ENCODE results near the gene TMEM43. TPM values are rescaled to one million over a fixed set of nuclear protein-coding genes. Genes with fewer than 3 reads are reported as not detected.
A peak's percentile ranks its signal among the peaks of the same experiment; 100 is the strongest.

The TMEM43 gene
- total RNA-seq, 4 donors from 2014 or later = 93.5 to 114 (median 102) TPM

DNA sequence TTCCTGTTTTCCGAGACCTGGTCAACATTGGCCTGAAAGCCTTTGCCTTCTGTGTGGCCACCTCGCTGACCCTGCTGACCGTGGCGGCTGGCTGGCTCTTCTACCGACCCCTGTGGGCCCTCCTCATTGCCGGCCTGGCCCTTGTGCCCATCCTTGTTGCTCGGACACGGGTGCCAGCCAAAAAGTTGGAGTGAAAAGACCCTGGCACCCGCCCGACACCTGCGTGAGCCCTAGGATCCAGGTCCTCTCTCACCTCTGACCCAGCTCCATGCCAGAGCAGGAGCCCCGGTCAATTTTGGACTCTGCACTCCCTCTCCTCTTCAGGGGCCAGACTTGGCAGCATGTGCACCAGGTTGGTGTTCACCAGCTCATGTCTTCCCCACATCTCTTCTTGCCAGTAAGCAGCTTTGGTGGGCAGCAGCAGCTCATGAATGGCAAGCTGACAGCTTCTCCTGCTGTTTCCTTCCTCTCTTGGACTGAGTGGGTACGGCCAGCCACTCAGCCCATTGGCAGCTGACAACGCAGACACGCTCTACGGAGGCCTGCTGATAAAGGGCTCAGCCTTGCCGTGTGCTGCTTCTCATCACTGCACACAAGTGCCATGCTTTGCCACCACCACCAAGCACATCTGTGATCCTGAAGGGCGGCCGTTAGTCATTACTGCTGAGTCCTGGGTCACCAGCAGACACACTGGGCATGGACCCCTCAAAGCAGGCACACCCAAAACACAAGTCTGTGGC lies 16.9 kb downstream of the TMEM43 start:
- no peak overlapping the region for H3K4me3 ChIP-seq

DNA sequence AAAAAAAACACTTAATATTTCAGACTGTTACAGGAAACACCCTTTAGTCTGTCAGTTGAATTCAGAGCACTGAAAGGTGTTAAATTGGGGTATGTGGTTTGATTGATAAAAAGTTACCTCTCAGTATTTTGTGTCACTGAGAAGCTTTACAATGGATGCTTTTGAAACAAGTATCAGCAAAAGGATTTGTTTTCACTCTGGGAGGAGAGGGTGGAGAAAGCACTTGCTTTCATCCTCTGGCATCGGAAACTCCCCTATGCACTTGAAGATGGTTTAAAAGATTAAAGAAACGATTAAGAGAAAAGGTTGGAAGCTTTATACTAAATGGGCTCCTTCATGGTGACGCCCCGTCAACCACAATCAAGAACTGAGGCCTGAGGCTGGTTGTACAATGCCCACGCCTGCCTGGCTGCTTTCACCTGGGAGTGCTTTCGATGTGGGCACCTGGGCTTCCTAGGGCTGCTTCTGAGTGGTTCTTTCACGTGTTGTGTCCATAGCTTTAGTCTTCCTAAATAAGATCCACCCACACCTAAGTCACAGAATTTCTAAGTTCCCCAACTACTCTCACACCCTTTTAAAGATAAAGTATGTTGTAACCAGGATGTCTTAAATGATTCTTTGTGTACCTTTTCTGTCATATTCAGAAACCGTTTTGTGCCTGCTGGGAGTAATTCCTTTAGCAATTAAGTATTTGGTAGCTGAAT lies 17.9 kb downstream of the TMEM43 start:
- H3K4me1 ChIP-seq = peaks cover 19 to 20% of the 10 kb centered on the region in 2 donors
- intact Hi-C loops (cut with DNase I; ENCODE audit: low total_unique reads) = no loop called here

More for the DNA sequence above, 16.9 kb downstream of the TMEM43 start:
- no peaks in the 10 kb centered on the region for H3K36me3 ChIP-seq
- intact Hi-C loops (cut with DNase I; ENCODE audit: low total_unique reads) = no loop called here
- no peak for TF ChIP-seq POLR2A (IDR thresholded peaks at IDR 0.05)
- TF ChIP-seq, protein P1, sequence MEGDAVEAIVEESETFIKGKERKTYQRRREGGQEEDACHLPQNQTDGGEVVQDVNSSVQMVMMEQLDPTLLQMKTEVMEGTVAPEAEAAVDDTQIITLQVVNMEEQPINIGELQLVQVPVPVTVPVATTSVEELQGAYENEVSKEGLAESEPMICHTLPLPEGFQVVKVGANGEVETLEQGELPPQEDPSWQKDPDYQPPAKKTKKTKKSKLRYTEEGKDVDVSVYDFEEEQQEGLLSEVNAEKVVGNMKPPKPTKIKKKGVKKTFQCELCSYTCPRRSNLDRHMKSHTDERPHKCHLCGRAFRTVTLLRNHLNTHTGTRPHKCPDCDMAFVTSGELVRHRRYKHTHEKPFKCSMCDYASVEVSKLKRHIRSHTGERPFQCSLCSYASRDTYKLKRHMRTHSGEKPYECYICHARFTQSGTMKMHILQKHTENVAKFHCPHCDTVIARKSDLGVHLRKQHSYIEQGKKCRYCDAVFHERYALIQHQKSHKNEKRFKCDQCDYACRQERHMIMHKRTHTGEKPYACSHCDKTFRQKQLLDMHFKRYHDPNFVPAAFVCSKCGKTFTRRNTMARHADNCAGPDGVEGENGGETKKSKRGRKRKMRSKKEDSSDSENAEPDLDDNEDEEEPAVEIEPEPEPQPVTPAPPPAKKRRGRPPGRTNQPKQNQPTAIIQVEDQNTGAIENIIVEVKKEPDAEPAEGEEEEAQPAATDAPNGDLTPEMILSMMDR (IDR thresholded peaks at IDR 0.05) = no peak
- peak overlapping the region; percentile 86 to 96 for H3K27ac ChIP-seq
- no peaks in the 10 kb centered on the region for H3K27me3 ChIP-seq
- peak in 1 of 2 donors; percentile 22 for DNase-seq
- H3K4me1 ChIP-seq = peaks cover 19 to 20% of the 10 kb centered on the region in 2 donors
- H3K9me3 ChIP-seq = no peaks in the 10 kb centered on the region

DNA sequence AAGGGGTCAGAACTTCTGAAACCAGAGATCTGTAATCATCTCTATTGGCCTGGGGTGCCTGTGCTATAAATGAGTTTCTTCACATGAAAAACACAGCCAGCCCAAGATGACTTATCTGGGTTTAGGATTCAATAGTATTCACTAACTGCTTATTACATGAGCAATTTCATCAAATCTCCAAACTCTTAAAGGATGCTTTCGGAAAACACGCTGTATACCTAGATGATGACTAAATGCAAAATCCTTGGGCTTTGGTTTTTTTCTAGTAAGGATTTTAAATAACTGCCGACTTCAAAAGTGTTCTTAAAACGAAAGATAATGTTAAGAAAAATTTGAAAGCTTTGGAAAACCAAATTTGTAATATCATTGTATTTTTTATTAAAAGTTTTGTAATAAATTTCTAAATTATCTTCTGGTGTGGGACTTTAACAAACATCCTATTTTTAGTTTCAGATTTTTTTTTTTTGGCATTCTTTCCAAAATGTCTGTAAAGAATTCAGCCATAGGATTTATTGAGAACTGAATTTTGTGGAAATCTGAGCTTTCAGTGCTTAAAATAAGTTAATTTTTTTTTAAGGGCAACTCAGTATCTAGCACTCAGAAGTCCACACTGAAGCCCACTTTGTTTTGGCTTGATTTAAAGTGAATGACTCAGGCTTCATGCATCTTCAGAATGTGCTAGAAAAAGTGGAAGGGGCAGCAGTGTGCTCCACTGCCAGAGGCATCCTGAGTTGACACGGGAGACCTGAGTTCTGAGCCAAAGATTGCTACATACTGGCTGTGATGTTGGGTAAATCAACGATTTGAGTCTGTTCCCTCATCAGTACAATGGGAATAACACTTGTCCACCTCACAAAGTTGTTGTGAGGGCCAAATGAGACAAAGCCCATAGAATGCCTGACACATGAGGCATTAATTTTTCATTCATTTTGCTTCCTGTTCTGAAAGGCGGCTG lies 18.7 kb downstream of the TMEM43 start:
- TF ChIP-seq, protein P1 (IDR thresholded peaks at IDR 0.05) = no peak
- TF ChIP-seq POLR2A (IDR thresholded peaks at IDR 0.05) = no peak
- intact Hi-C loops (cut with DNase I; ENCODE audit: low total_unique reads) = no loop called here
- peaks cover 19 to 20% of the 10 kb centered on the region in 2 donors for H3K4me1 ChIP-seq
- no peak overlapping the region for H3K4me3 ChIP-seq
- H3K9me3 ChIP-seq = no peaks in the 10 kb centered on the region
- DNase-seq = peak; percentile 69 to 79
- no peaks in the 10 kb centered on the region for H3K27me3 ChIP-seq
- H3K36me3 ChIP-seq = no peaks in the 10 kb centered on the region
- H3K27ac ChIP-seq = peak overlapping the region; percentile 86 to 96

More for the DNA sequence above, 17.9 kb downstream of the TMEM43 start:
- TF ChIP-seq, protein P1 (IDR thresholded peaks at IDR 0.05) = no peak
- TF ChIP-seq POLR2A (IDR thresholded peaks at IDR 0.05) = no peak
- H3K4me3 ChIP-seq = no peak overlapping the region
- no peaks in the 10 kb centered on the region for H3K27me3 ChIP-seq
- H3K36me3 ChIP-seq = no peaks in the 10 kb centered on the region
- H3K27ac ChIP-seq = peak overlapping the region; percentile 86 to 96
- DNase-seq = peak in 1 of 2 donors; percentile 15
- no peaks in the 10 kb centered on the region for H3K9me3 ChIP-seq

DNA sequence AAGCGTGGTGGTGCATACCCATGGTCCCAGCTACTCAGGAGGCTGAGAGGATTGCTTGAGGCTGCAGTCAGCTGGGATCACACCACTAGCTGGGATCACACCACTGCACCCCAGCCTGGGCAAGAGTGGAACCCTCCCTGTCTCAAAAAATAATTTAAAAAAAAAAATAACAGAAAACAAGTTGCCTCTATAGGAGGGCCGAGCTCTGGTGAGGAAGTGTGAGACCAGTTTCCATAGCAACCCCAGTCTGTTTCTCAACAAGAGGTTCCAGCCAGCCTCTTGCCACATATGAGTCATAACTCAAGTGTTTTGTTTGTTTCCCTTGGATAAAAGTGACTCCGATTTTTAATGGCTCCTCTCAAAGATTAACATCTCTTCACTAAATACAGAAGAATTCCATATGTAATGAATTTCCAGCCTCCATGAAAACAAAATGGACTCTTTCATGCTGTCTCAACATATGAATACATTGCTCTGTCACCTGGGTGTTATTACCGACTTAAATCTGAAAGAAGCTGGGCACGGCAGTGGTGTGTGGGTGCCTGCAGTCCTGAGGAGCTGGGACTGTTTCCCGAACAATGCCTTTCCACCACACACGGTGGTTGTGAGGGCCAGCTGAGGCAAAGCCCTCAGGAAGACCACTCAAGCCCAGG lies 19.7 kb downstream of the TMEM43 start:
- intact Hi-C loops (cut with DNase I; ENCODE audit: low total_unique reads) = no loop called here
- Histone ChIP-seq H3K36me3 (no peaks in the 10 kb centered on the region), H3K9me3 (no peaks in the 10 kb centered on the region), H3K4me1 (peaks cover 19 to 20% of the 10 kb centered on the region in 2 donors), H3K27ac (peak overlapping the region; percentile 86 to 96), H3K27me3 (no peaks in the 10 kb centered on the region), H3K4me3 (no peak overlapping the region)
- TF ChIP-seq, protein P1 (IDR thresholded peaks at IDR 0.05) = no peak
- TF ChIP-seq POLR2A (IDR thresholded peaks at IDR 0.05) = no peak
- DNase-seq = peak; percentile 66 to 92
